ENCODE results near the gene FXYD5. TPM values are rescaled to one million over a fixed set of nuclear protein-coding genes. Genes with fewer than 3 reads are reported as not detected.

Gene FXYD5
- total RNA-seq, 6 experiments from 2014 or later: 317 to 417 (median 353) TPM

DNA sequence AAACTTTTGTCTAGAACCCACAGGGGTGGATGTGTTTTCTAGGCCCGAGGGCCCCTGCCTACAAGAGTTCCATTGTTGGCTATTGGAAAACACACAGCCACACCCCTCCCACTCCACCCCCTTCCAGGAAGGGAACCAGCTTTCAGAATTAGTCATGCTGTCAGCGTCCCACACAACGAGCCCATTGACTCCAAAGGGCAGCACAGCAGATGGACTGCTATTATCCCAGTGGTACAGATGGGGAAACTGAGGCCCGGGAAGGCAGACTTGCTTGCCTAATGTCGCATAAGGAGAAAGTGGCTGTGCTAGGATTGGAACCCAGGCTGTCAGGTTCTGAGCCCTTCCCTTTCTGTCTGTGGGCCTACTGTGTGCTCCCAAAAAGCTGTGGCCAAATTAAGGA lies 47.0 kb upstream of the FXYD5 start:
- Mint-ChIP-seq H3K9me3 (peaks cover 7% of the 10 kb centered on the region), H3K27ac (no peak overlapping the region), H3K4me1 (ENCODE audit: low read depth) (no peaks in the 10 kb centered on the region), H3K27me3 (ENCODE audit: insufficient read depth) (peaks cover 15% of the 10 kb centered on the region), H3K4me3 (no peak overlapping the region), H3K36me3 (ENCODE audit: low read depth) (no peaks in the 10 kb centered on the region)
- TF ChIP-seq, protein P1, sequence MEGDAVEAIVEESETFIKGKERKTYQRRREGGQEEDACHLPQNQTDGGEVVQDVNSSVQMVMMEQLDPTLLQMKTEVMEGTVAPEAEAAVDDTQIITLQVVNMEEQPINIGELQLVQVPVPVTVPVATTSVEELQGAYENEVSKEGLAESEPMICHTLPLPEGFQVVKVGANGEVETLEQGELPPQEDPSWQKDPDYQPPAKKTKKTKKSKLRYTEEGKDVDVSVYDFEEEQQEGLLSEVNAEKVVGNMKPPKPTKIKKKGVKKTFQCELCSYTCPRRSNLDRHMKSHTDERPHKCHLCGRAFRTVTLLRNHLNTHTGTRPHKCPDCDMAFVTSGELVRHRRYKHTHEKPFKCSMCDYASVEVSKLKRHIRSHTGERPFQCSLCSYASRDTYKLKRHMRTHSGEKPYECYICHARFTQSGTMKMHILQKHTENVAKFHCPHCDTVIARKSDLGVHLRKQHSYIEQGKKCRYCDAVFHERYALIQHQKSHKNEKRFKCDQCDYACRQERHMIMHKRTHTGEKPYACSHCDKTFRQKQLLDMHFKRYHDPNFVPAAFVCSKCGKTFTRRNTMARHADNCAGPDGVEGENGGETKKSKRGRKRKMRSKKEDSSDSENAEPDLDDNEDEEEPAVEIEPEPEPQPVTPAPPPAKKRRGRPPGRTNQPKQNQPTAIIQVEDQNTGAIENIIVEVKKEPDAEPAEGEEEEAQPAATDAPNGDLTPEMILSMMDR (IDR thresholded peaks at IDR 0.05): no peak
- no peak for DNase-seq

- no peaks in the 10 kb centered on the region for H3K4me1 Mint-ChIP-seq (ENCODE audit: low read depth)
- TF ChIP-seq, protein P1 (IDR thresholded peaks at IDR 0.05): no peak
- H3K9me3 Mint-ChIP-seq: peaks cover 7% of the 10 kb centered on the region; the same call in 1 of the 2 replicates
- H3K27ac Mint-ChIP-seq: no peak overlapping the region
- H3K4me3 Mint-ChIP-seq: no peak overlapping the region
- H3K27me3 Mint-ChIP-seq (ENCODE audit: insufficient read depth): peaks cover 13% of the 10 kb centered on the region
- no peaks in the 10 kb centered on the region for H3K36me3 Mint-ChIP-seq (ENCODE audit: low read depth)
- DNase-seq: no peak
Measured at GRCh38 chr19:35108730-35109129, 45.8 kb upstream of the FXYD5 start.

- Mint-ChIP-seq H3K36me3 (ENCODE audit: low read depth) (no peaks in the 10 kb centered on the region), H3K27me3 (ENCODE audit: insufficient read depth) (peaks cover 10% of the 10 kb centered on the region), H3K27ac (no peak overlapping the region), H3K4me3 (no peak overlapping the region), H3K4me1 (ENCODE audit: low read depth) (peaks cover 2% of the 10 kb centered on the region; the same call in 1 of the 2 replicates), H3K9me3 (peaks cover 7% of the 10 kb centered on the region; the same call in 1 of the 2 replicates)
- DNase-seq: no peak
- TF ChIP-seq, protein P1 (IDR thresholded peaks at IDR 0.05): no peak
Measured at GRCh38 chr19:35109395-35110112, 45.0 kb upstream of the FXYD5 start.

- peaks cover 6% of the 10 kb centered on the region; the same call in 1 of the 2 replicates for H3K4me1 Mint-ChIP-seq (ENCODE audit: low read depth)
Measured at GRCh38 chr19:35110974-35111373, 43.6 kb upstream of the FXYD5 start.

GRCh38 chr19:35112995-35113688 lies 41.4 kb upstream of the FXYD5 start:
- no peak overlapping the region for H3K4me3 Mint-ChIP-seq

More at GRCh38 chr19:35110974-35111373, 43.6 kb upstream of the FXYD5 start:
- TF ChIP-seq, protein P1 (IDR thresholded peaks at IDR 0.05): no peak
- H3K9me3 Mint-ChIP-seq: peaks cover 7% of the 10 kb centered on the region; the same call in 1 of the 2 replicates
- no peak overlapping the region for H3K27ac Mint-ChIP-seq
- no peak overlapping the region for H3K4me3 Mint-ChIP-seq
- DNase-seq: no peak
- H3K27me3 Mint-ChIP-seq (ENCODE audit: insufficient read depth): peaks cover 12% of the 10 kb centered on the region
- H3K36me3 Mint-ChIP-seq (ENCODE audit: low read depth): no peaks in the 10 kb centered on the region

More at GRCh38 chr19:35112995-35113688, 41.4 kb upstream of the FXYD5 start:
- Mint-ChIP-seq H3K27me3 (ENCODE audit: insufficient read depth) (peaks cover 24% of the 10 kb centered on the region), H3K9me3 (no peaks in the 10 kb centered on the region), H3K27ac (no peak overlapping the region), H3K4me1 (ENCODE audit: low read depth) (peaks cover 6% of the 10 kb centered on the region; the same call in 1 of the 2 replicates), H3K36me3 (ENCODE audit: low read depth) (no peaks in the 10 kb centered on the region)
- TF ChIP-seq, protein P1 (IDR thresholded peaks at IDR 0.05): no peak
- DNase-seq: no peak

Data from HFFc6 (cell line).